HepG2 (cell line): ENCODE results near the gene RABGGTA. TPM values are rescaled to one million over a fixed set of nuclear protein-coding genes. Genes with fewer than 3 reads are reported as not detected.

Experiments
- ATAC-seq: fragments of 200-7000 bp; cut with Tn5 transposase; 3 replicates; pipeline ENCODE4 v1.9.1; 2020; ENCODE audit warnings: mild to moderate bottlenecking, moderate library complexity
- BruUV-seq: library from RNA; stranded (reverse); fragments of 400-500 nt; replicated peaks from 2 replicates; lab custom pipeline; 2021; lab: Mats Ljungman, UMichigan
- CTCF ChIA-PET: fragments of 300-600 bp; formaldehyde crosslinking; extraction: SDS; loops from one replicate; lab custom pipeline; 2021; ENCODE audit warnings: low total read pairs, inconsistent platforms, low intra/inter-chr PET ratio; lab: Yijun Ruan, JAX
- POLR2A ChIA-PET: fragments of 350-600 bp; sonication (Branson Sonifier 250); formaldehyde crosslinking; loops from one replicate; lab custom pipeline; 2020; ENCODE audit warnings: antibody characterized with exemption, inconsistent platforms; lab: Yijun Ruan, JAX
- DNase-seq: peaks from one replicate; pipeline ENCODE4 v3.0.0-alpha.2; 2015; ENCODE audit warnings: low spot score
- FAIRE-seq: peaks from 3 replicates; lab custom pipeline; 2011; peaks lifted over from hg19 to GRCh38; lab: Jason Lieb, UNC
- H2AFZ ChIP-seq: one replicate; pipeline ENCODE4 v1.6.1; 2011; ENCODE audit warnings: low read length, inconsistent platforms
- H3K27ac ChIP-seq: fragments of 300-600 bp; 3 replicates; pipeline ENCODE4 v1.8.0; 2011; ENCODE audit warnings: mixed run types, mild to moderate bottlenecking, mixed read lengths, low read length, inconsistent platforms; ENCODE audit not compliant: insufficient read depth; ENCODE audit errors: extremely low read length
- H3K27me3 ChIP-seq, 2 experiments: fragments of 200-600 bp in 1 of 2; 2 replicates in 1 of 2; 3 replicates in 1 of 2; pipeline versions ENCODE4 v1.6.0 to v1.8.0; 2011; ENCODE audit warnings: low read length in 2 of 2, mild to moderate bottlenecking in 2 of 2, moderate library complexity in 2 of 2, inconsistent platforms in 1 of 2; ENCODE audit not compliant: insufficient read depth in 2 of 2, control insufficient read depth in 1 of 2
- H3K36me3 ChIP-seq, 2 experiments: fragments of 200-600 bp in 1 of 2; replicated peaks in 1 of 2; 2 replicates in 1 of 2; 3 replicates in 1 of 2; pipeline versions ENCODE4 v1.5.1 to v1.8.0; 2011; ENCODE audit warnings: low read length in 2 of 2, inconsistent platforms in 1 of 2; ENCODE audit not compliant: insufficient read depth in 2 of 2, control insufficient read depth in 1 of 2
- H3K4me1 ChIP-seq: 2 replicates; pipeline ENCODE4 v1.5.1; 2012; ENCODE audit warnings: low read length, inconsistent platforms; ENCODE audit not compliant: insufficient read depth
- H3K4me2 ChIP-seq: 2 replicates; pipeline ENCODE4 v1.6.0; 2011; ENCODE audit warnings: low read depth, low read length, inconsistent platforms
- H3K4me3 ChIP-seq, 3 experiments: fragments of 200-600 bp in 1 of 3; sonication (generic), shearing (Covaris generic) in 1 of 3; replicated peaks in 1 of 3; 2 replicates each; pipeline ENCODE4 v1.5.1; 2011 to 2016; ENCODE audit warnings: low read length in 3 of 3, inconsistent platforms in 2 of 3, low read depth in 2 of 3, mild to moderate bottlenecking in 2 of 3, control low read depth in 1 of 3, mixed read lengths in 1 of 3; ENCODE audit not compliant: insufficient read depth in 1 of 3
- H3K79me2 ChIP-seq: one replicate; pipeline ENCODE4 v1.6.1; 2011; ENCODE audit warnings: low read length, inconsistent platforms; ENCODE audit not compliant: insufficient read depth
- H3K9ac ChIP-seq: 2 replicates; pipeline ENCODE4 v1.6.0; 2011; ENCODE audit warnings: mild to moderate bottlenecking, low read depth, low read length, inconsistent platforms; ENCODE audit not compliant: insufficient read depth
- H3K9me3 ChIP-seq: 2 replicates; pipeline ENCODE4 v1.5.1; 2012; ENCODE audit warnings: mild to moderate bottlenecking, low read length
- H4K20me1 ChIP-seq: 2 replicates; pipeline ENCODE4 v1.6.0; 2011; ENCODE audit warnings: inconsistent platforms, mild to moderate bottlenecking, low read length, moderate library complexity; ENCODE audit not compliant: insufficient read depth
- ARHGAP35 ChIP-seq: sonication (generic); formaldehyde crosslinking; IDR thresholded peaks from 2 replicates; pipeline ENCODE4 v1.9.0; 2022; ENCODE audit warnings: mild to moderate bottlenecking, inconsistent platforms, moderate library complexity, missing genetic modification reagents, borderline replicate concordance
- DPF2 ChIP-seq: sonication (generic); formaldehyde crosslinking; IDR thresholded peaks from 2 replicates; pipeline ENCODE4 v1.4.0; 2020; ENCODE audit warnings: mild to moderate bottlenecking, low read depth, missing genetic modification reagents, borderline replicate concordance
- EP300 ChIP-seq, 3 experiments: sonication (generic) in 1 of 3; formaldehyde crosslinking in 1 of 3; IDR thresholded peaks; 2 replicates each; pipeline versions ENCODE4 v1.5.1 to v1.6.1; 2011 to 2020; ENCODE audit warnings: low read depth in 2 of 3, low read length in 2 of 3, borderline replicate concordance in 1 of 3, improper control_type of control experiment in 1 of 3, mild to moderate bottlenecking in 1 of 3, missing genetic modification reagents in 1 of 3, moderate library complexity in 1 of 3
- GATAD1 ChIP-seq: IDR thresholded peaks from 2 replicates; pipeline ENCODE4 v1.6.1; 2016; ENCODE audit warnings: missing genetic modification reagents, missing compliant biosample characterization
- GFI1 ChIP-seq: sonication (generic); formaldehyde crosslinking; IDR thresholded peaks from 2 replicates; pipeline ENCODE4 v1.5.0; 2020; ENCODE audit warnings: missing genetic modification reagents, mild to moderate bottlenecking, borderline replicate concordance
- HIVEP1 ChIP-seq: sonication (generic); formaldehyde crosslinking; IDR thresholded peaks from 2 replicates; pipeline ENCODE4 v1.4.0; 2020; ENCODE audit warnings: mild to moderate bottlenecking, missing genetic modification reagents
- HNF4A ChIP-seq: sonication (generic); formaldehyde crosslinking; IDR thresholded peaks from 2 replicates; pipeline ENCODE4 v1.4.0; 2020; ENCODE audit warnings: missing genetic modification reagents
- NFYB ChIP-seq: sonication (generic); formaldehyde crosslinking; IDR thresholded peaks from 2 replicates; pipeline ENCODE4 v1.4.0; 2020; ENCODE audit warnings: missing genetic modification reagents
- RELA ChIP-seq: sonication (generic); formaldehyde crosslinking; IDR thresholded peaks from 2 replicates; pipeline ENCODE4 v1.4.0; 2020; ENCODE audit warnings: missing genetic modification reagents
- SOX6 ChIP-seq, 2 experiments: fragments of 450-650 bp in 1 of 2; sonication (generic) in 1 of 2; formaldehyde crosslinking in 1 of 2; IDR thresholded peaks; 2 replicates each; pipeline versions ENCODE4 v1.4.0 to v1.6.1; 2017 to 2020; ENCODE audit warnings: antibody characterized with exemption in 1 of 2, mild to moderate bottlenecking in 1 of 2, missing genetic modification reagents in 1 of 2
- YY1 ChIP-seq: IDR thresholded peaks from 2 replicates; pipeline ENCODE4 v1.6.1; 2011; ENCODE audit warnings: low read length, low read depth, moderate library complexity, mild to moderate bottlenecking; ENCODE audit not compliant: insufficient read depth, insufficient replicate concordance
- ZNF441 ChIP-seq: sonication (generic); formaldehyde crosslinking; IDR thresholded peaks from 2 replicates; pipeline ENCODE4 v1.7.0; 2021; ENCODE audit warnings: missing genetic modification reagents, borderline replicate concordance
- ZNF547 ChIP-seq: sonication (generic); formaldehyde crosslinking; IDR thresholded peaks from 2 replicates; pipeline ENCODE4 v1.5.1; 2020; ENCODE audit warnings: mild to moderate bottlenecking, missing genetic modification reagents
- ZNF615 ChIP-seq: sonication (generic); formaldehyde crosslinking; IDR thresholded peaks from 2 replicates; pipeline ENCODE4 v1.5.0; 2020; ENCODE audit warnings: mild to moderate bottlenecking, missing genetic modification reagents, borderline replicate concordance
- ZNF782 ChIP-seq: sonication (generic); formaldehyde crosslinking; IDR thresholded peaks from 2 replicates; pipeline ENCODE4 v1.4.0; 2020; ENCODE audit warnings: missing genetic modification reagents, mild to moderate bottlenecking, borderline replicate concordance
- WGBS: methylation state at CpG from one replicate; pipeline ENCODE4 v1.1.6; 2017; ENCODE audit warnings: low lambda C conversion rate; 5-methylcytosine and 5-hydroxymethylcytosine counted together
- in situ Hi-C: cut with HindIII; loops from 2 replicates; pipeline ENCODE4 v1.10.0; 2017; ENCODE audit warnings: low pct_unique_long_range_greater_than_20kb; ENCODE audit not compliant: extremely low pct_ligation_motif_present
- intact Hi-C: fragments of 100-400 bp; cut with micrococcal nuclease; formaldehyde crosslinking; loops from one replicate; pipeline ENCODE4 v1.10.0; 2022; ENCODE audit not compliant: unreplicated experiment
- polyA plus RNA-seq, 8 experiments: library from polyadenylated mRNA; depleted of rRNA in 3 of 8; stranded (reverse) in 7 of 8; unstranded in 1 of 8; fragments of >200 nt; fragmentation: Illumina TruSeq in 4 of 8; extraction: Trizol in 4 of 8; gene quantifications; 2 replicates each; pipeline versions ENCODE4 v1.2.1 to v1.2.3, GENCODE V29; 2011 to 2016; ENCODE audit warnings: low read depth in 4 of 8, missing spikeins in 1 of 8, mixed read lengths in 1 of 8; ENCODE audit not compliant: insufficient read depth in 1 of 8
- total RNA-seq, 5 experiments: library from RNA; depleted of rRNA; stranded (reverse); fragments of >200 nt; fragmentation: Illumina TruSeq; extraction: Trizol; gene quantifications; 2 replicates each; pipeline ENCODE4 v1.2.3, GENCODE V29; 2016; ENCODE audit warnings: low read depth in 1 of 5
- TF ChIP-seq, protein P1 (sequence below): sonication (generic); formaldehyde crosslinking; conservative IDR thresholded peaks from 2 replicates; pipeline ENCODE4 v1.4.0; 2020; ENCODE audit warnings: mild to moderate bottlenecking, missing genetic modification reagents, moderate library complexity
- TF ChIP-seq, protein P2 (sequence below): IDR thresholded peaks from 2 replicates; pipeline ENCODE4 v1.6.1; 2016; ENCODE audit warnings: mild to moderate bottlenecking

Gene RABGGTA
- total and polyA plus RNA-seq, 2 of the 13 experiments (the other 11 are each of a cell fraction or from before 2014, with no cell fraction given): 57.9 to 90.8 TPM

DNA sequence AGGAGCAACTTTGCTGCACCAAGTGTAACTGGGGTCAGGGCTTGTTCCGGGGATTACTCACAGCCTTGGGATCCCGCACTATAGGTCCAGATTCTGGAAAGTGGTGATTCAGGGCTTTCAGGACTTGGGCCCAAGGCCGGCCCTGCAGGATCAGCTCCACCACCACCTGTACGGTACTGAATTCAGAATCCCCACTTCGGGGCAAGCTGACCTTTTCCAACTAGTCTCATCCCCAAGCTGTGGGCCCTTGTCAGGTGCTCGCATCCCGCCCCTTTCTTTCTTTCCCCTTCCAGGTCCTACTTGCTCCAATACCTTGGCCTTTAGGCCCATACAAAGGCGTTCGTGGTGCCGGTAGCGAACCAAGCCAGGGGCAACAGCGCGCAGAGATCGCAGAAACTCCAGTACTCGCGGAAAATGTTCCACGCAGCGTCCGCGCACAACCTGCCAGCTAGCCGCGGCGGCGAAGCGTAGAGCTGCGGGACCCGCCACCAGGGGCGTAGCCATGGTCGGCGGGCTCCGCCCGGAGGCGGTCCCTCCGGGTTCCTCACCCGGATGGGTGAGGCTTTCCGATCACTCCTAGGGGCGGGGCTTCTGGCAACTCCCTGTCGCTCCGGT, 29.5 kb downstream of the RABGGTA start:
- peak; percentile 97 for DNase-seq
- peak; percentile 91 for ATAC-seq
- Histone ChIP-seq H3K27me3 (no peaks in the 10 kb centered on the region; a peak in 1 of 5 replicates), H2AFZ (no peak overlapping the region), H3K9me3 (no peaks in the 10 kb centered on the region), H3K36me3 (peaks cover 30 to 42% of the 10 kb centered on the region in 2 experiments), H3K4me3 (peak overlapping the region; percentile 64 to 81 (median 71)), H3K4me1 (peaks cover 47% of the 10 kb centered on the region), H3K79me2 (peaks cover 11% of the 10 kb centered on the region), H3K4me2 (peak overlapping the region; percentile 87), H3K9ac (peak overlapping the region; percentile 77), H4K20me1 (0 out of 2 replicates have a peak, but pooled peaks cover 3% of the 10 kb centered on the region), H3K27ac (peak overlapping the region; percentile 91)
- ChIA-PET CTCF (interaction anchor here (0.7 to 5.4 kb wide), 11 partner anchors 10 to 189 kb away, joined by 3 to 217 read pairs (median 5); partner anchors contain the start of genes CIDEB, DHRS1, MDP1 and NOP9), POLR2A (interaction anchor here (0.7 to 18.0 kb wide), 60 partner anchors 8 to 1170 kb away, joined by 3 to 850 read pairs (median 8); partner anchors contain the start of genes ACIN1, BCL2L2, C14orf119 and CARMIL3)
- FAIRE-seq: no peak
- BruUV-seq: TSS peak; percentile 64
- 3% methylated on average over 39 of the region's 39 CpGs for WGBS
- intact Hi-C loops (loop anchor here (1.0 to 2.0 kb wide), 6 partner anchors 26 to 228 kb away; partner anchors contain the start of genes IPO4 and MDP1), in situ Hi-C loops (loop anchor here (5.0 to 10.0 kb wide), 2 partner anchors 55 to 193 kb away; partner anchors contain the start of genes DHRS1 and NOP9)
- TF ChIP-seq NFYB (CRISPR knock-in tag) (no peak), HNF4A (peak; percentile 7; the same call in 1 of the 2 replicates), SOX6 (IDR thresholded peaks at IDR 0.05) (no peak), SOX6 (CRISPR knock-in tag; IDR thresholded peaks at IDR 0.05) (no peak), ARHGAP35 (CRISPR knock-in tag) (no peak; the same call in 1 of the 2 replicates), RELA (peak; percentile 57; the same call in 1 of the 2 replicates), ZNF782 (0 out of 2 replicates have a peak, but pooled peaks have one; percentile 51), YY1 (peak; percentile 75), HIVEP1 (no peak), GFI1 (CRISPR knock-in tag) (no peak), ZNF547 (CRISPR knock-in tag) (no peak), DPF2 (peak; percentile 8; the same call in 1 of the 2 replicates), GATAD1 (CRISPR knock-in tag) (no peak), ZNF441 (CRISPR knock-in tag) (no peak), ZNF615 (CRISPR knock-in tag) (no peak), EP300 (IDR thresholded peaks at IDR 0.05; ENCODE audit: low read depth in 2 of 2, low read length in 2 of 2) (peak in 1 of 2 experiments; percentile 86; a peak in 2 of 4 replicates), EP300 (CRISPR knock-in tag; IDR thresholded peaks at IDR 0.05; ENCODE audit: borderline replicate concordance) (no peak; the same call in 1 of the 2 replicates)
- TF ChIP-seq, protein P1, sequence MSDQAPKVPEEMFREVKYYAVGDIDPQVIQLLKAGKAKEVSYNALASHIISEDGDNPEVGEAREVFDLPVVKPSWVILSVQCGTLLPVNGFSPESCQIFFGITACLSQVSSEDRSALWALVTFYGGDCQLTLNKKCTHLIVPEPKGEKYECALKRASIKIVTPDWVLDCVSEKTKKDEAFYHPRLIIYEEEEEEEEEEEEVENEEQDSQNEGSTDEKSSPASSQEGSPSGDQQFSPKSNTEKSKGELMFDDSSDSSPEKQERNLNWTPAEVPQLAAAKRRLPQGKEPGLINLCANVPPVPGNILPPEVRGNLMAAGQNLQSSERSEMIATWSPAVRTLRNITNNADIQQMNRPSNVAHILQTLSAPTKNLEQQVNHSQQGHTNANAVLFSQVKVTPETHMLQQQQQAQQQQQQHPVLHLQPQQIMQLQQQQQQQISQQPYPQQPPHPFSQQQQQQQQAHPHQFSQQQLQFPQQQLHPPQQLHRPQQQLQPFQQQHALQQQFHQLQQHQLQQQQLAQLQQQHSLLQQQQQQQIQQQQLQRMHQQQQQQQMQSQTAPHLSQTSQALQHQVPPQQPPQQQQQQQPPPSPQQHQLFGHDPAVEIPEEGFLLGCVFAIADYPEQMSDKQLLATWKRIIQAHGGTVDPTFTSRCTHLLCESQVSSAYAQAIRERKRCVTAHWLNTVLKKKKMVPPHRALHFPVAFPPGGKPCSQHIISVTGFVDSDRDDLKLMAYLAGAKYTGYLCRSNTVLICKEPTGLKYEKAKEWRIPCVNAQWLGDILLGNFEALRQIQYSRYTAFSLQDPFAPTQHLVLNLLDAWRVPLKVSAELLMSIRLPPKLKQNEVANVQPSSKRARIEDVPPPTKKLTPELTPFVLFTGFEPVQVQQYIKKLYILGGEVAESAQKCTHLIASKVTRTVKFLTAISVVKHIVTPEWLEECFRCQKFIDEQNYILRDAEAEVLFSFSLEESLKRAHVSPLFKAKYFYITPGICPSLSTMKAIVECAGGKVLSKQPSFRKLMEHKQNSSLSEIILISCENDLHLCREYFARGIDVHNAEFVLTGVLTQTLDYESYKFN (CRISPR knock-in tag): no peak
- TF ChIP-seq, protein P2, sequence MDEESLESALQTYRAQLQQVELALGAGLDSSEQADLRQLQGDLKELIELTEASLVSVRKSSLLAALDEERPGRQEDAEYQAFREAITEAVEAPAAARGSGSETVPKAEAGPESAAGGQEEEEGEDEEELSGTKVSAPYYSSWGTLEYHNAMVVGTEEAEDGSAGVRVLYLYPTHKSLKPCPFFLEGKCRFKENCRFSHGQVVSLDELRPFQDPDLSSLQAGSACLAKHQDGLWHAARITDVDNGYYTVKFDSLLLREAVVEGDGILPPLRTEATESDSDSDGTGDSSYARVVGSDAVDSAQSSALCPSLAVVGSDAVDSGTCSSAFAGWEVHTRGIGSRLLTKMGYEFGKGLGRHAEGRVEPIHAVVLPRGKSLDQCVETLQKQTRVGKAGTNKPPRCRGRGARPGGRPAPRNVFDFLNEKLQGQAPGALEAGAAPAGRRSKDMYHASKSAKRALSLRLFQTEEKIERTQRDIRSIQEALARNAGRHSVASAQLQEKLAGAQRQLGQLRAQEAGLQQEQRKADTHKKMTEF (CRISPR knock-in tag): no peak
